GM12892 (cell line): ENCODE data around the gene RAB36.
A peak's percentile ranks its signal among the peaks of the same experiment; 100 is the strongest.

Experiments used
- DNase-seq: peaks from one replicate; pipeline ENCODE4 v3.0.0; 2011; ENCODE audit not compliant: insufficient read length
- FAIRE-seq: peaks from 2 replicates; lab custom pipeline; 2011; peaks lifted over from hg19 to GRCh38; lab: Jason Lieb, UNC
- POLR2A ChIP-seq: IDR thresholded peaks from 2 replicates; pipeline ENCODE4 v1.6.1; 2011; ENCODE audit warnings: low read depth, low read length, control low read depth
- POLR2AphosphoS5 ChIP-seq: IDR thresholded peaks from 2 replicates; pipeline ENCODE4 v1.6.1; 2011; ENCODE audit warnings: low read depth, low read length, control low read depth
- TAF1 ChIP-seq: IDR thresholded peaks from 2 replicates; pipeline ENCODE4 v1.6.1; 2011; ENCODE audit warnings: low read depth, mild to moderate bottlenecking, control low read depth, low read length, borderline replicate concordance

Gene RAB36

DNA sequence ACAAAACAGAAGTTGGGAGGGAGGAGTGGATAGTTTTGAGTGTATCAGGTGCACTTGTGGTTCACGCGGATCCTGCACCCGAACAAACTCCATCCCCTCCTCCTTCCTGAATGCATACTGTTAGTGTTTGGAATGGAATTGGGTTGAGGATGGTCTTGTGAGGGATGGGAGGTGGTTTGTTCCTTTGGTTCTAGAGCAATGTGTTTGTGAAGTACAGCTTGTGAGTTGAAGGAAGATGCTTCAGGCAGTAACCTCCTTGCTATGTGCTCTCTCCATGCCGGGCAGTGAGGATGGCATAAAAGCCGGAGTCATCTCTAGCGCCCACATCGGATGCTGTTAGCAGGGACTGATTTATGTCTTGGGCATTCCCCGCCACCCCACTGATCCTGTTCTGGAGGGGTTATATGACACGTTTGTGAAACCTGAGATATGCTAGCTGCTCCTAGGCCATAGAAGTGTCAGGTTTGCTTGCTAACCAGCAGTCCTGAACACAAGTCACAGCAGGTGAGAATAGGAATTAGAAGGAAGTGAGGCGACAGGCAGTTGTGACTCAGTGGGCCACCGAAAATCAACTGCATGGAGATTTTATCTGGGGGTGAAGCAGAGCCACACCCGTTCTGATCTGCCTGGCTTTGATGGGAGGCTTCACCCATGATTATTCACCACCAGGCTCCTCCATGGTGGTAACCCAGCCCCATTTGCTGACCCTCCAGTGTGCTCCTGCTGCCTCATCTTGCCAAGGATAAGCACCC is 37.2 kb downstream of the RAB36 start:
- FAIRE-seq: peak; percentile 67
- TF ChIP-seq POLR2A (0 out of 2 replicates have a peak, but pooled peaks have one; percentile 28), POLR2AphosphoS5 (no peak), TAF1 (no peak)

DNA sequence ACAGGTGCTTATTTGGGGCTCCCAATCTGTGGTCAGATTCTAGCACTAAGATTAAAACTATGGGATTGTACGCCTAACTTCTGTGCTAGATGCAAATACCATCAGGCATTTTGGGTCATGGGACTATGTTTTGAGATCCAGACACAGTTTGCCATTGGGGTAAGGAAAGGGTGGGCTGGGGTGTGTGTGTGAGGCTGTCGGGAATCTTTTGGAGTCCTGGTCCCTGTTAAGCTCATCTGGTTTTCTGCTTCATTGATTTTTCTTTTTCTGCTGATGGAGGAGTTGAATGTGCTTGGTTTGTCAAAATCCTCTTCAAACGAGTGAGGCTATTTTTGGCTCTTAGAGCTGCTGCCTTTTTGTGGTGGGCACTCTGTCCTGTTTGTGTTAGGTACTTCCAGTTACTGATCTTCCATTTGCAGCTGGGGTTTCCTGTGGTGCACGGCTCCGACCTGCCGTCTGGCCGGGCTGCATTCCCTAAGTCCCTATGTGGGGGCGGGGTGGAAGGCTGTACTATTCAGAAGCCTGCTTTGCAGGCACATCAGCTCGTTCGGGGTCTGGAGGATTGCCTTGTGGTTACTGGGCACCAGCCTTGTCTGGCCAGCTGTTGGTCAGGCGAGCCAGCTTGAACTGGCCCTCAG is 37.9 kb downstream of the RAB36 start:
- no peak for TF ChIP-seq POLR2AphosphoS5
- TF ChIP-seq TAF1: no peak
- no peak for TF ChIP-seq POLR2A
- FAIRE-seq: no peak
- DNase-seq: no peak

More for the DNA sequence above, 37.2 kb downstream of the RAB36 start:
- no peak for DNase-seq

DNA sequence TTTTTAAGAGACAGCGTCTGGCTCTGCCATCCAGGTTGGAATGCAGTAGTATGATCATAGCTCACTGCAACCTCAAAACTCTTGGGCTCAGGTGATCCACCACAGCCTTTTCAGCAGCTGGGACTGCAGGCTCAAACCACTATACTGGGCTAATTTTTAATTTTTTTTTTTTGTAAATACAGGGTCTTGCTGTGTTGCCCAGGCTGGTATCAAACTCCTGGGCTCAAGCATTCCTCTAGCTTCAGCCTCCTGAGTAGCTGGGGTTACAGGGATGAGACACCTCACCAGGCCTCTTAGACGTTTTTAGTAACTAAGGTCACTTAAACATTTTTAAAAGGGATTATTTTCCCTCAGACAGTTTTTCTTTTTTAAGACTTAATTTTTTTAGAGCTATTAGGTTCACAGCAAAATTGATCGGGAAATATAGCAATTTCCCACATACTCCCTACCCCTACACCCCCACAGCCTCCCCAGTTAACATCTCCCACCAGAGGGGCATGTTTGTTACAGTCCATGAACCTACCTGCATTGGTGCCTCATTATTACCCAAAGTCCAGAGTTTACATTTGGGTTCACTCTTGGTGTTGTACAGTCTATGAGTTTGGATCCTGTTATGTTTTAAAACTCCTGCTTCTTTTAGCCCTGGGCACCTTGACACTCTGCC is 39.0 kb downstream of the RAB36 start:
- TF ChIP-seq TAF1 (no peak), POLR2A (no peak), POLR2AphosphoS5 (no peak)
- FAIRE-seq (peak; percentile 21), DNase-seq (no peak)

DNA sequence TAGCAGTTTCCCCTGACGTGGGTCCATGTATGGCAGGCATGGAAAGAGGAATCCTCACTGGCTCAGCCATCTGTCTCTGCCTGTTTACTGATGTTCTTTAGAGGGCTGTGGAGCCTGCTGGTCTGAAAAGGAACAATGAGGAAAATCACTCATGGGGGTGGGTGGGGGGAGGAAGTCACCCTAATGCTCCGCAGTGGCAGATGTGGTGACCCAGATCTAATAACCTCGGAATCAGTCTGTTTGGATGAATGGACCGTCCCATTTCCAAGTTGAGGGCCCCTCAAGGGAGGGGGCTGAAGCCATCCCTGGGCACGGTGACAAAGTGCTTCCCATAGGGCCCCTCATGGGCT is 39.5 kb downstream of the RAB36 start:
- FAIRE-seq (no peak), DNase-seq (no peak)
- TF ChIP-seq TAF1: no peak
- TF ChIP-seq POLR2AphosphoS5: no peak
- no peak for TF ChIP-seq POLR2A

DNA sequence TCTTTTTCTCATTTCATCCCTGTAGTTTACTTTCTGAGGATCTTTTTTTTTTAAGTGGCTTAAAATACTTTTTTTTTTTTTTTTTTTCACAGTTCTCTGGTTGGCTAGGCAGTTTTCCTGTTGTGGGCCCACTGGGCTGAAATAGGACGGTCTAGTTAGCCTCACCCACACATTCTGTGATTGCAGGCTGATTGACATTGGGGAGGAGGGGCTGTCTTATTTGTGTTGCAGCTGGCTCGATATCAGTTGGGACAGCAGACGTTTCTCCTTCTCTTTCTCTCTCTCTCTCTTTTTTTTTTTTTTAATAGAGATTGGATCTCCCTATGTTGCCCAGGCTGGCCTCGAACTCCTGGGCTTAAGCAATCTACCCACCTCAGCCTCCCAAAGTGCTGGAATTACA is 41.9 kb downstream of the RAB36 start:
- DNase-seq (no peak), FAIRE-seq (no peak)
- TF ChIP-seq TAF1 (no peak), POLR2AphosphoS5 (no peak), POLR2A (no peak)

DNA sequence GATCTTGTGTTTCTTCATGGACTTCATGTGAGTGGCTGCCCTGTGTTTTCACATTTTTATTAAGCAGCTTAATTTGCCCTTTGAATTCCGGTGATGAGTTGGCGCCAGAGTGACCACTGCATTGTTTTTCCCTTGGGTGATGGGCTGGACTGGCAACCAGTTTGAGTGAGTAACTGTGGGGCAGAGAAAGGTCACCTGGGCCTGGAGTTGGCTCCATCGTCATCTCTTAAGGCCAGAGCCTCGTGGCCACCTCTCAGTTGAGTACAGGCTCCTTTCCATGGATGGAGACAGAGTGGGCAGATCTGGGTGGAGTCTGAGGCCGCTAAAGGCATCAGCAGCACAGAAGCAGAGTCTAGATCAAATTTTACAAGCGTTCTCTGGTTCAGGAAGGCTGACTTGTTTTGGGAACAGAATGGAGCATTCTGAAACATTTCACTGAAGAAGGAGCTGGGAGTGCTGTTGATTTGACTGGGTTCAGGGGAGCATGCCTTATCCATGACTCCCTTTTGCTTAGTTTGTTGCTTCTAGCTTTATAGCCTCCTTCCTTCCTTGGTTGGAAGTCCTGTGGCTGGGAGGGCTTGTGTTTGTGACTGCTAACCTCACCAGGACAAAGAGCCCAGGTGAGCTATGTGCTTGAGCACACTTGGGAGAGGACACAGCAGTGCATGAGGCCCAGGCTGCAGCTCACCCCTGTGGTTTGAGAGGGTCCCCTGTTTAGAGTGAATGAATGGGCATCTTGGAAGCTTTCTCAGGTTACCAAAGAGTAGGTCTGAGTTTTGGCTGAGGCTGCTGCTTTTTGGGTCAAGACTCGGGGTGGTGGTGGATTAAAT is 42.8 kb downstream of the RAB36 start:
- FAIRE-seq (no peak), DNase-seq (no peak)
- no peak for TF ChIP-seq TAF1
- no peak for TF ChIP-seq POLR2AphosphoS5
- TF ChIP-seq POLR2A: no peak

DNA sequence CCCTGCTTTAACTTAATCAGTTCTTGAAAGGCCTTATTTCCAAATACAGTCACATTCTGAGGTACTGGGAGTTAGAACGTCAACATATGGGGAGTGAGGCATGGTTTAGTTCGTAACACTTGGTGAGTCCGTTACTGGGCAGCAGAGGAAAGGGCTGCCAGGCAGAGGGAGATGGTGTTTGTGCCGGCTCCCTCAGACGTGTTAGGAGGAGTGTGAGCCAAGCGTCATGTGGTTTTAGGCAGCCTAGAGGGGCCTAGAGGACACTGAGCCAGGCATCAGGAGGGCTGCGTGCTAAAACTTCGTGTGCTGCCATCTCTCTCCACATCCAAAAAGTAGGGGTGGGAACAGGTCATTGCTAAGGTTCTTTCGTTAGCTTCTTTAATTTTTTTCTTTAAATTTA is 45.2 kb downstream of the RAB36 start:
- no peak for TF ChIP-seq POLR2AphosphoS5
- TF ChIP-seq POLR2A: no peak
- TF ChIP-seq TAF1: no peak
- DNase-seq: no peak
- FAIRE-seq: no peak

DNA sequence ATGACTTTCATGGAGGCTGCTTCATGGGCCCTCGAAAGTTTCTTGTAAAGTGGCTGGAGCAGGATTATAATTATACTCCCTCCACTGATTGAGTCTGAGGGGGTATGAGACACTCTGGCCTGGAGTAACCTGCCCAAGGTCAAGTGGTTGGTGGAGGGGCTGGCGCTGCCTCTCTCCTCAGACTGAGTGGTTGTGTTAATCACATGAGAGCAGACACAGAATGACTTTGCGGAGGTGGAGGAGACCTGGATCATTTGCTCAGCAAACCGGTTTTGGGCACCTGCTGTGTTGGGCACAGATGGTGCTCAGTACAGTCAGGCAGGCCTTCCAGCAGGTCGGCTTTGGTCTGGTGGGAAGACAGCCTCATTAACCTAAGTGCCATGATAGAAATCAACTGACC is 46.9 kb downstream of the RAB36 start:
- FAIRE-seq: no peak

DNA sequence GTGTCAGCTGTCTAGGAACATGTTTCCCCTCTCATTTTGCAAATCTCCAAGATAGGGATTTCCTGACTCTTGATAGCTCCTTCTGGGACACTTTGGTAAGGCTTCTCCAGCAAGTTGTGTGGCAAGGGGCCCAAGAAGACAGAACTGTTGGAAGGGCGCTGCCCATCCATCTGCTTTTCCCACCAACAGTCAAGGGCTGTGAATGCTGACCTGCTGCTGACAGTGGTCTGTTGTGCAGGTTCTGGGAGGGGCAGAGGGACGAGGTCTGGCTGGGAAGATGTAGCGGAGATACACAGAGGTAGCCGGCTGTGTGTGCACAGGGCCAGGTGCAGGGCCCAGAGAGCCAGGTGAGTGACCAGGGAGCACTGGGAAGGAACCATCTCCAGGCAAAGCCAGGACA is 47.3 kb downstream of the RAB36 start:
- no peak for DNase-seq
- no peak for TF ChIP-seq TAF1
- no peak for TF ChIP-seq POLR2AphosphoS5
- no peak for TF ChIP-seq POLR2A
- no peak for FAIRE-seq

More for the DNA sequence above, 46.9 kb downstream of the RAB36 start:
- TF ChIP-seq POLR2A: no peak
- no peak for DNase-seq

DNA sequence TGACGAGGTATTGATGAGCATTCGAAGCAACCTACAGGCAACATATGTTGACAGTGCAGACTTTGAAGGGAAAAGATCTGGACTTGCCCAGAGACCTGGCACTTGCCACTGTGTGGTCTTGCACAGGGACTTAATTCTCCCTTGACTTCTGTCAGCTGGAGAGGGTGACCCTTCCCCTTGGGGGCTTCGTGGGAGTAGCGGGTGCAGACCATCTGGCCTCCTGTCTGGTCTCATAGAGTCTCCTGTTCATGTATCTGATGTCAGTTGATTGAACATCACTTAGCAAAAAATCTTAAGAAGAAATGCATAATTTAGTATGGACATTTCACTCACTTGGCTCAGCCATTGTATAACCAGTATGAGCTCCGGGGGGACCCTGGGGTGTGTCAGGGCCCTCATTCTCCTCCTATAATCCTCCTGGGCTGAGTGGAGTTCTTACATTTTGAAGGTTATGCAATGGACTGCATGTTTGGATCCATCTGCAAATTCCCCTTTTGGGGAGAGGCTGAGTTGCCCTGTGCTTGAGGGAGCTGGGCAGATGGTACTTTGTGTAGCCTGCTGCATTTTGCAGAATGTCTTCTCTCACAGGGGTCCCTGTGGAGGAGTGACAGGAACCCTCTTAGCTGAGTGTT is 48.0 kb downstream of the RAB36 start:
- DNase-seq (no peak), FAIRE-seq (no peak)
- no peak for TF ChIP-seq POLR2A
- no peak for TF ChIP-seq TAF1
- TF ChIP-seq POLR2AphosphoS5: no peak

DNA sequence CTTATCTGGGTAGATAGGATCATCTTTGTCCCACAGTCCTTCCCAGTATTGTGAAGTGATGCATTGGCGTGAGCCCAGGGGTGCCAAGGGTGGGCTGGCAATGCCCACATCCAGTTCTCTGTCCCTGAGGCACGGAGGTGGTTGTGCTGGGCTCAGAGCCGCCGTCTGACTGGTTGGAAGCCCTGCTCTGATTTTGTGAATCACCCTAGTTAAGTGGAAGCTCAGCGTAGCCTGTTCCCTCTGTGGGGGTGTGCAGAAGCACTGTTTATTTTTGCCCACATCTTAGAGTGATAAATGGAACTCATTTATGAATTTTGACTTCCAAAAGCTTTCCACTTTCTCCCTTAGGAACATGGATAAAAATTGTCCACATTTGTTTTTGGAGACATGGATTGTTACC is 48.6 kb downstream of the RAB36 start:
- TF ChIP-seq TAF1 (no peak), POLR2A (no peak), POLR2AphosphoS5 (no peak)
- no peak for DNase-seq
- no peak for FAIRE-seq
